Stomach (tissue), 9 donors: ENCODE data around the gene RNU5B-1. TPM values are rescaled to one million over a fixed set of nuclear protein-coding genes. Genes with fewer than 3 reads are reported as not detected.

Experiments used
- DNase-seq, 2 donors: peaks; one replicate each; pipeline versions ENCODE4 v3.0.0 to v3.0.0-alpha.2; 2013 to 2019
- H3K27ac ChIP-seq, 5 donors: fragments of 200-600 bp in 4 of 5; sonication (generic) in 4 of 5; one replicate each; pipeline ENCODE4 v1.5.1; 2013 to 2019; ENCODE audit warnings: mild to moderate bottlenecking in 1 of 5, moderate library complexity in 1 of 5
- H3K27me3 ChIP-seq, 3 donors: fragments of 200-600 bp; sonication (generic); one replicate each; pipeline ENCODE4 v1.5.1; 2017 to 2019; ENCODE audit warnings: mixed run types in 1 of 3
- H3K36me3 ChIP-seq, 4 donors: fragments of 200-600 bp; sonication (generic); 1 replicate in 3 of 4; 2 replicates in 1 of 4; pipeline ENCODE4 v1.5.1; 2016 to 2019
- H3K4me1 ChIP-seq, 4 donors: fragments of 200-600 bp; sonication (generic); one replicate each; pipeline ENCODE4 v1.5.1; 2016 to 2019
- H3K4me3 ChIP-seq, 4 donors: fragments of 200-600 bp; sonication (generic) in 3 of 4; one replicate each; pipeline ENCODE4 v1.5.1; 2016 to 2019; ENCODE audit warnings: mild to moderate bottlenecking in 1 of 4
- H3K9me3 ChIP-seq, 4 donors: fragments of 200-600 bp; sonication (generic); one replicate each; pipeline ENCODE4 v1.5.1; 2016 to 2019
- EP300 ChIP-seq: sonication (generic); formaldehyde crosslinking; IDR thresholded peaks from one replicate; pipeline ENCODE4 v1.6.1; 2017; ENCODE audit warnings: antibody characterized with exemption
- POLR2A ChIP-seq, 4 donors: fragments of 450-650 bp; IDR thresholded peaks; one replicate each; pipeline ENCODE4 v1.6.1; 2016; ENCODE audit warnings: antibody characterized with exemption in 4 of 4, control low read depth in 2 of 4, mild to moderate bottlenecking in 1 of 4, moderate library complexity in 1 of 4
- POLR2AphosphoS5 ChIP-seq, 3 donors: sonication (generic); formaldehyde crosslinking; IDR thresholded peaks; one replicate each; pipeline ENCODE4 v1.6.1; 2016; ENCODE audit warnings: antibody characterized with exemption in 3 of 3
- WGBS, 5 donors: extraction: QIAGEN DNeasy Blood & Tissue Kit in 3 of 5; methylation state at CpG; one replicate each; pipeline versions ENCODE4 v1.1.5 to v1.1.7; 2013 to 2018; 5-methylcytosine and 5-hydroxymethylcytosine counted together
- intact Hi-C: fragments of 100-400 bp; cut with DNase I; formaldehyde crosslinking; loops from one replicate; pipeline ENCODE4 v1.15.1; 2023; ENCODE audit warnings: low total_unique reads
- polyA plus RNA-seq, 3 donors: library from polyadenylated mRNA; stranded (reverse); fragments of 200-250 nt; gene quantifications; one replicate each; pipeline ENCODE4 v1.2.3, GENCODE V29; 2013
- total RNA-seq, 5 donors: library from RNA; depleted of rRNA; stranded (reverse); fragments of >200 nt; gene quantifications; one replicate each; pipeline versions ENCODE4 v1.1.0 to v1.2.3, GENCODE V29; 2014 to 2016
- TF ChIP-seq, protein P1 (sequence below), 7 experiments: fragments of 450-650 bp in 4 of 7; fragments of 200-600 bp in 3 of 7; sonication (generic) in 3 of 7; IDR thresholded peaks; one replicate each; pipeline ENCODE4 v1.5.1; 2016 to 2019; ENCODE audit warnings: antibody characterized with exemption in 7 of 7, control low read depth in 2 of 7, mild to moderate bottlenecking in 1 of 7
- donor health status: healthy with polysubstance abuse.
- donor health status: Bipolar disorder and iron deficiency.
- donor health status: healthy.

RNU5B-1 gene
- total and polyA plus RNA-seq, 8 donors, result not detected

DNA sequence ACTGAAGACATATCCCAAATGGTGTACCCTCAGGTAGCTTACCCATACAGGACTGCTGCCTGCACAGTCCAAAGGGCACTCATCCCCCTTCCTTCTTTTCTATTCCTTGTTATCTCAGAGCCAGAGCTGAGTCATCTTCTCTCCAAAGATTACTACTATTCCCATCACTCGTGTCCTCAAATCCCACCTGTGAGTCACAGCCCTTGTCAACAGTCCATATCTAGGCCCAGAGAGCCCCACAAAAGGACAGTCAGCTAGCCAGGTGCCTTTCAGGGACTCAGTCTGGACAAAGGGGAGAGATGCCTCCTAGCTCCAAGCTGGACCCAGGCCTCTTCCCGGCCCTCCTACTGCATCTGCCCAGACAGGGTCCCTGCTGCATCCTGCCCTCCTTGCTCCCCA lies 28.8 kb upstream of the RNU5B-1 start:
- DNase-seq, result no peak
- 51 to 73% (median 67%) methylated on average over 2 of the region's 2 CpGs for WGBS, 5 donors
- intact Hi-C loops, result no loop called here
- peaks cover 0 to 35% (median 12%) of the 10 kb centered on the region in 4 donors for H3K4me1 ChIP-seq
- H3K27ac ChIP-seq, result no peak overlapping the region
- H3K36me3 ChIP-seq, result peaks cover 0 to 16% (median under 1%) of the 10 kb centered on the region in 4 donors
- H3K27me3 ChIP-seq, result no peaks in the 10 kb centered on the region
- no peaks in the 10 kb centered on the region for H3K9me3 ChIP-seq
- H3K4me3 ChIP-seq, result no peak overlapping the region
- TF ChIP-seq POLR2AphosphoS5 (IDR thresholded peaks at IDR 0.05) (peak in 1 of 3 donors; percentile 5), EP300 (no peak)
- TF ChIP-seq, protein P1, sequence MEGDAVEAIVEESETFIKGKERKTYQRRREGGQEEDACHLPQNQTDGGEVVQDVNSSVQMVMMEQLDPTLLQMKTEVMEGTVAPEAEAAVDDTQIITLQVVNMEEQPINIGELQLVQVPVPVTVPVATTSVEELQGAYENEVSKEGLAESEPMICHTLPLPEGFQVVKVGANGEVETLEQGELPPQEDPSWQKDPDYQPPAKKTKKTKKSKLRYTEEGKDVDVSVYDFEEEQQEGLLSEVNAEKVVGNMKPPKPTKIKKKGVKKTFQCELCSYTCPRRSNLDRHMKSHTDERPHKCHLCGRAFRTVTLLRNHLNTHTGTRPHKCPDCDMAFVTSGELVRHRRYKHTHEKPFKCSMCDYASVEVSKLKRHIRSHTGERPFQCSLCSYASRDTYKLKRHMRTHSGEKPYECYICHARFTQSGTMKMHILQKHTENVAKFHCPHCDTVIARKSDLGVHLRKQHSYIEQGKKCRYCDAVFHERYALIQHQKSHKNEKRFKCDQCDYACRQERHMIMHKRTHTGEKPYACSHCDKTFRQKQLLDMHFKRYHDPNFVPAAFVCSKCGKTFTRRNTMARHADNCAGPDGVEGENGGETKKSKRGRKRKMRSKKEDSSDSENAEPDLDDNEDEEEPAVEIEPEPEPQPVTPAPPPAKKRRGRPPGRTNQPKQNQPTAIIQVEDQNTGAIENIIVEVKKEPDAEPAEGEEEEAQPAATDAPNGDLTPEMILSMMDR (IDR thresholded peaks at IDR 0.05), result no peak

GRCh38 chr15:65277015-65277414 lies 27.5 kb upstream of the RNU5B-1 start:
- Histone ChIP-seq H3K27me3 (no peaks in the 10 kb centered on the region), H3K9me3 (no peaks in the 10 kb centered on the region), H3K4me1 (peaks cover 0 to 28% (median 9%) of the 10 kb centered on the region in 4 donors), H3K36me3 (peaks cover 0 to 16% (median 0%) of the 10 kb centered on the region in 4 donors), H3K4me3 (no peak overlapping the region), H3K27ac (no peak overlapping the region)
- intact Hi-C loops, result no loop called here
- WGBS, 5 donors, result 68 to 89% (median 81%) methylated on average over 1 of the region's 1 CpG
- DNase-seq, result no peak
- TF ChIP-seq EP300, result no peak
- TF ChIP-seq, protein P1 (IDR thresholded peaks at IDR 0.05), result no peak
- no peak for TF ChIP-seq POLR2A (IDR thresholded peaks at IDR 0.05)
- no peak for TF ChIP-seq POLR2AphosphoS5 (IDR thresholded peaks at IDR 0.05)

DNA sequence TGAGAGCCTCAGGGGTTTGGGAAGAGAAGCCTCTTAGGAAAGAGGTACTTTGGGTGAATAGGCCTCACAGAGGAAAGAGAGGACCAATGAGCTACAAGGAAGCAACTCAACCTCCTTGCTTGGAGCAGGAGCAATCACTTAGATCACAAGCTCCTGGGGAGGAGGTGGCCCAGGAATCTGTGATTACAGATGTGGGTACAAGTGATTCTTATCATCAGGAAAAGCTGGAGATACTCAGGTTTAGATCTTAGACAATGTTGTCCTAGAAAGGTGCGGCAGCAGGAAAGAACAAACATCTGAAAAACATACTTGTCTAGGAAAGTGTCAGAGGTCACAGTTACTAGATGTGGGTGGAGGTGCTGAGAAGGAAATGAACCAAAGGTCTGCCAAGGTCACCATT lies 26.0 kb upstream of the RNU5B-1 start:
- DNase-seq, result no peak
- 34 to 69% (median 39%) methylated on average over 1 of the region's 1 CpG for WGBS, 5 donors
- intact Hi-C loops, result no loop called here

DNA sequence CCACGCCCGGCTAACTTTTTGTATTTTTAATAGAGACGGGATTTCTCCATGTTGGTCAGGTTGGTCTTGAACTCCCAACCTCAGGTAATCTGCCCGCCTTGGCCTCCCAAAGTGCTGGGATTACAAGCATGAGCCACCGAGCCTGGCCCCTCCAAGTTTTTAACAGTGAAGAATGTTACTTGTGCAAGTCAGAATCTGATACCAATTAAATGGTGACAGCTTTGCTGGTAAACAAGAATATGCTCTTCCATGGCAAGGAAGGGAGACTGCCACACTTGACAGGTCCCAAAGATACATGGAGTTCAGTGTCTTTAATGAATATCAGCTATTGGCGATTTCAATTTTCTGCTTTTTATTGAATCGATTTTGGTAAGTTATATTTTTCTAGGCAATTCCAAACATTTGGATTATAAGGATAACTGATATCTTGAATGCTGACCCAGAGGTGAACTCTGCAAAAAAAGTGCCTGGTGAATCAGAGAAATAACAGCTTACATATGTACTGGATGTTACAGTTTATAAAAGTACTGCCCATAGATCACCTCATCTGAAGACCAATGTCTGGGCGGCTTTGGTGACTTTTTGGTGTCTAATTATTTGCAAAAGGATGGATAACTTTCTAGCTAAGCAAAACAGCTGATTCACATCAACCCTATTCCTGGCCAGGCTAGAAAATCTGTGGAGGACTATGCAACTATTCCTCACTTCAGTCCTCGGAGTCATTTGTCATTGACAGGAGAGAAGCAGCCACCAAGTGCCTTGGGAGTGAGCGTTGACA lies 19.0 kb upstream of the RNU5B-1 start:
- TF ChIP-seq POLR2AphosphoS5 (IDR thresholded peaks at IDR 0.05) (no peak), EP300 (no peak), POLR2A (IDR thresholded peaks at IDR 0.05) (no peak)
- TF ChIP-seq, protein P1 (IDR thresholded peaks at IDR 0.05), result no peak
- intact Hi-C loops, result no loop called here
- WGBS, 5 donors, result 68 to 72% (median 70%) methylated on average over 10 of the region's 10 CpGs
- Histone ChIP-seq H3K9me3 (no peaks in the 10 kb centered on the region), H3K36me3 (peaks cover 0 to 5% (median 0%) of the 10 kb centered on the region in 4 donors), H3K27me3 (no peaks in the 10 kb centered on the region), H3K4me3 (peak overlapping the region; percentile 71 to 76 (median 73)), H3K4me1 (peaks cover 9 to 38% (median 26%) of the 10 kb centered on the region in 4 donors), H3K27ac (peak overlapping the region; percentile 91 to 94 (median 92))
- DNase-seq, result no peak

More for the DNA sequence above, 26.0 kb upstream of the RNU5B-1 start:
- Histone ChIP-seq H3K4me1 (peaks cover 0 to 35% (median 13%) of the 10 kb centered on the region in 4 donors), H3K27ac (peak overlapping the region in 2 of 5 donors; percentile 7 to 26), H3K36me3 (peaks cover 0 to 16% (median 2%) of the 10 kb centered on the region in 4 donors), H3K27me3 (no peaks in the 10 kb centered on the region), H3K4me3 (no peak overlapping the region), H3K9me3 (no peaks in the 10 kb centered on the region)
- TF ChIP-seq POLR2AphosphoS5 (IDR thresholded peaks at IDR 0.05), result no peak
- TF ChIP-seq EP300, result no peak
- TF ChIP-seq POLR2A (IDR thresholded peaks at IDR 0.05), result no peak
- TF ChIP-seq, protein P1 (IDR thresholded peaks at IDR 0.05), result no peak
